ENCODE data around the gene AFAP1L1.

Gene AFAP1L1

GRCh38 chr5:149314571-149315111 lies 43.0 kb downstream of the AFAP1L1 start:
- DNase-seq (ENCODE audit: low read depth), result no peak

GRCh38 chr5:149315753-149316152 lies 44.1 kb downstream of the AFAP1L1 start:
- DNase-seq (ENCODE audit: low read depth), result no peak

GRCh38 chr5:149317281-149318048 lies 45.8 kb downstream of the AFAP1L1 start:
- no peak for DNase-seq (ENCODE audit: low read depth)

GRCh38 chr5:149319174-149319573 lies 47.5 kb downstream of the AFAP1L1 start:
- DNase-seq (ENCODE audit: low read depth), result no peak

GRCh38 chr5:149320791-149321330 lies 49.2 kb downstream of the AFAP1L1 start:
- no peak for DNase-seq (ENCODE audit: low read depth)

GRCh38 chr5:149322518-149322917 lies 50.9 kb downstream of the AFAP1L1 start:
- DNase-seq (ENCODE audit: low read depth), result no peak

- DNase-seq (ENCODE audit: low read depth), result no peak
Observed at GRCh38 chr5:149323210-149323609, 51.6 kb downstream of the AFAP1L1 start.

GRCh38 chr5:149323621-149324205 lies 52.1 kb downstream of the AFAP1L1 start:
- DNase-seq (ENCODE audit: low read depth), result no peak

GRCh38 chr5:149324641-149325040 lies 53.0 kb downstream of the AFAP1L1 start:
- DNase-seq (ENCODE audit: low read depth), result no peak

GRCh38 chr5:149325166-149325735 lies 53.6 kb downstream of the AFAP1L1 start:
- no peak for DNase-seq (ENCODE audit: low read depth)

- no peak for DNase-seq (ENCODE audit: low read depth)
Observed at GRCh38 chr5:149325894-149326293, 54.2 kb downstream of the AFAP1L1 start.

- no peak for DNase-seq (ENCODE audit: low read depth)
Observed at GRCh38 chr5:149326611-149327010, 55.0 kb downstream of the AFAP1L1 start.

GRCh38 chr5:149328177-149328576 lies 56.5 kb downstream of the AFAP1L1 start:
- DNase-seq (ENCODE audit: low read depth), result no peak

GRCh38 chr5:149333711-149334443 lies 62.2 kb downstream of the AFAP1L1 start:
- DNase-seq (ENCODE audit: low read depth), result no peak

GRCh38 chr5:149337736-149338135 lies 66.1 kb downstream of the AFAP1L1 start:
- no peak for DNase-seq (ENCODE audit: low read depth)

GRCh38 chr5:149338364-149338763 lies 66.7 kb downstream of the AFAP1L1 start:
- no peak for DNase-seq (ENCODE audit: low read depth)

- no peak for DNase-seq (ENCODE audit: low read depth)
Observed at GRCh38 chr5:149340920-149341319, 69.3 kb downstream of the AFAP1L1 start.

GRCh38 chr5:149341876-149342275 lies 70.2 kb downstream of the AFAP1L1 start:
- no peak for DNase-seq (ENCODE audit: low read depth)

GRCh38 chr5:149344151-149344550 lies 72.5 kb downstream of the AFAP1L1 start:
- no peak for DNase-seq (ENCODE audit: low read depth)

- DNase-seq (ENCODE audit: low read depth), result peak; percentile 78
Observed at GRCh38 chr5:149345147-149345891, 73.7 kb downstream of the AFAP1L1 start, which contains the start of gene GRPEL2. TSS of gene GRPEL2 (plus strand) at chr5:149345499. CDS start at chr5:149345540, 41 bp downstream.

GRCh38 chr5:149345892-149346222 lies 74.2 kb downstream of the AFAP1L1 start:
- DNase-seq (ENCODE audit: low read depth), result no peak
